ENCODE data around the gene CTSS. TPM values are rescaled to one million over a fixed set of nuclear protein-coding genes. Genes with fewer than 3 reads are reported as not detected.

CTSS gene
- total RNA-seq, 1 donor from 2014 or later, result 0.16 TPM

- TF ChIP-seq CTCF (conservative IDR thresholded peaks at IDR 0.05), result no peak
- H3K27me3 Mint-ChIP-seq (ENCODE audit: low read depth), result no peaks in the 10 kb centered on the region
- H3K36me3 Mint-ChIP-seq (ENCODE audit: low read depth), result no peaks in the 10 kb centered on the region
- no peak for DNase-seq (ENCODE audit: low read depth, low spot score)
- no peak overlapping the region for H3K27ac Mint-ChIP-seq (ENCODE audit: unreplicated experiment)
- no peaks in the 10 kb centered on the region for H3K4me1 Mint-ChIP-seq
- H3K4me3 Mint-ChIP-seq, result no peak overlapping the region
- no peaks in the 10 kb centered on the region for H3K9me3 Mint-ChIP-seq
These were observed 16.5 kb downstream of the CTSS start for GRCh38 chr1:150748878-150749719.

- no peak overlapping the region for H3K4me3 Mint-ChIP-seq
- no peaks in the 10 kb centered on the region for H3K4me1 Mint-ChIP-seq
- H3K27ac Mint-ChIP-seq (ENCODE audit: unreplicated experiment), result no peak overlapping the region
- TF ChIP-seq CTCF (conservative IDR thresholded peaks at IDR 0.05), result no peak
- no peaks in the 10 kb centered on the region for H3K27me3 Mint-ChIP-seq (ENCODE audit: low read depth)
- H3K9me3 Mint-ChIP-seq, result no peaks in the 10 kb centered on the region
- no peaks in the 10 kb centered on the region for H3K36me3 Mint-ChIP-seq (ENCODE audit: low read depth)
- DNase-seq (ENCODE audit: low read depth, low spot score), result no peak
These were observed 35.4 kb downstream of the CTSS start for GRCh38 chr1:150730130-150730721.

GRCh38 chr1:150724336-150724735 lies 41.2 kb downstream of the CTSS start:
- no peaks in the 10 kb centered on the region for H3K4me1 Mint-ChIP-seq
- no peak overlapping the region for H3K4me3 Mint-ChIP-seq
- no peak for DNase-seq (ENCODE audit: low read depth, low spot score)
- no peak overlapping the region for H3K27ac Mint-ChIP-seq (ENCODE audit: unreplicated experiment)
- H3K36me3 Mint-ChIP-seq (ENCODE audit: low read depth), result peaks cover 5% of the 10 kb centered on the region
- no peak for TF ChIP-seq CTCF (conservative IDR thresholded peaks at IDR 0.05)
- H3K27me3 Mint-ChIP-seq (ENCODE audit: low read depth), result no peaks in the 10 kb centered on the region
- peaks cover 11% of the 10 kb centered on the region for H3K9me3 Mint-ChIP-seq

- Mint-ChIP-seq H3K4me1 (no peaks in the 10 kb centered on the region), H3K9me3 (peaks cover 11% of the 10 kb centered on the region), H3K27me3 (ENCODE audit: low read depth) (no peaks in the 10 kb centered on the region), H3K4me3 (no peak within 1 kb of the TSS), H3K36me3 (ENCODE audit: low read depth) (peaks cover 5% of the 10 kb centered on the region), H3K27ac (ENCODE audit: unreplicated experiment) (no peak within 1 kb of the TSS)
- no peak for TF ChIP-seq CTCF (conservative IDR thresholded peaks at IDR 0.05)
- DNase-seq (ENCODE audit: low read depth, low spot score), result no peak
These were observed 44.9 kb downstream of the CTSS start, which contains the start of gene HORMAD1 for GRCh38 chr1:150720703-150721102. Gene HORMAD1, minus strand, starts transcription at chr1:150720895. Its CDS starts 1,390 bp downstream, at chr1:150719505.

GRCh38 chr1:150720098-150720497 lies 45.5 kb downstream of the CTSS start:
- TF ChIP-seq CTCF (conservative IDR thresholded peaks at IDR 0.05), result no peak
- Mint-ChIP-seq H3K4me3 (no peak overlapping the region), H3K27me3 (ENCODE audit: low read depth) (no peaks in the 10 kb centered on the region), H3K36me3 (ENCODE audit: low read depth) (peaks cover 5% of the 10 kb centered on the region), H3K9me3 (peaks cover 11% of the 10 kb centered on the region), H3K4me1 (no peaks in the 10 kb centered on the region), H3K27ac (ENCODE audit: unreplicated experiment) (no peak overlapping the region)
- no peak for DNase-seq (ENCODE audit: low read depth, low spot score)

Data from neural crest cell (in vitro differentiated cells).